H7 (cell line): ENCODE results near the gene MED13L. TPM values are rescaled to one million over a fixed set of nuclear protein-coding genes. Genes with fewer than 3 reads are reported as not detected.

Experiments used
- DNase-seq: peaks from one replicate; pipeline ENCODE4 v3.0.0; 2012
- H3K27me3 ChIP-seq: 2 replicates; pipeline ENCODE4 v1.6.0; 2011; ENCODE audit warnings: mild to moderate bottlenecking, low read length; ENCODE audit not compliant: control insufficient read depth, insufficient read depth
- H3K36me3 ChIP-seq: replicated peaks from 2 replicates; pipeline ENCODE4 v1.5.1; 2011; ENCODE audit warnings: low read length; ENCODE audit not compliant: control insufficient read depth, insufficient read depth
- H3K4me3 ChIP-seq: 2 replicates; pipeline ENCODE4 v1.5.1; 2011; ENCODE audit warnings: low read depth, mild to moderate bottlenecking, control low read depth, low read length, moderate library complexity; ENCODE audit not compliant: insufficient read depth
- total RNA-seq: library from RNA; depleted of rRNA; stranded (reverse); fragments of >200 nt; shearing (Covaris generic); gene quantifications from 2 replicates; pipeline ENCODE4 v1.2.3, GENCODE V29; 2014

Gene MED13L
- total RNA-seq, 1 experiment from 2014 or later = 39.7 TPM

DNA sequence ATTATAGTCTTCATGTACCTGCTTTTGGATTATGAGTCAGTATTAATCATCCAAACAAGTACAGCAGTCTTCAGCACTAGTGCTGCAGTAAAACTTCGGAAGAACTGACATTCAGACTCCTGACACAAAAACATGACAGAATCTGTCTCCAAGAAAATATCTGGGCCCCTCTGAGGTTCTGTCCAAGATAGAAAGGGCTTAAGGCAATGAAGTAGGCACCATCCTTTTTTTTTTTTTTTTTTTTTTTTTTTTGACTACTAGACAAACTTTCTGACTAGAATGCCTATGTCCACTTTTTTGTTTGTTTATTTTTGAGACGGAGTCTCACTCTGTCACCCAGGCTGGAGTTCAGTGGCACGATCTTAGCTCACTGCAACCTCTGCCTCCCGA is 112.5 kb downstream of the MED13L start:
- no peaks in the 10 kb centered on the region for H3K36me3 ChIP-seq
- H3K27me3 ChIP-seq = no peaks in the 10 kb centered on the region
- no peak overlapping the region for H3K4me3 ChIP-seq
- no peak for DNase-seq

DNA sequence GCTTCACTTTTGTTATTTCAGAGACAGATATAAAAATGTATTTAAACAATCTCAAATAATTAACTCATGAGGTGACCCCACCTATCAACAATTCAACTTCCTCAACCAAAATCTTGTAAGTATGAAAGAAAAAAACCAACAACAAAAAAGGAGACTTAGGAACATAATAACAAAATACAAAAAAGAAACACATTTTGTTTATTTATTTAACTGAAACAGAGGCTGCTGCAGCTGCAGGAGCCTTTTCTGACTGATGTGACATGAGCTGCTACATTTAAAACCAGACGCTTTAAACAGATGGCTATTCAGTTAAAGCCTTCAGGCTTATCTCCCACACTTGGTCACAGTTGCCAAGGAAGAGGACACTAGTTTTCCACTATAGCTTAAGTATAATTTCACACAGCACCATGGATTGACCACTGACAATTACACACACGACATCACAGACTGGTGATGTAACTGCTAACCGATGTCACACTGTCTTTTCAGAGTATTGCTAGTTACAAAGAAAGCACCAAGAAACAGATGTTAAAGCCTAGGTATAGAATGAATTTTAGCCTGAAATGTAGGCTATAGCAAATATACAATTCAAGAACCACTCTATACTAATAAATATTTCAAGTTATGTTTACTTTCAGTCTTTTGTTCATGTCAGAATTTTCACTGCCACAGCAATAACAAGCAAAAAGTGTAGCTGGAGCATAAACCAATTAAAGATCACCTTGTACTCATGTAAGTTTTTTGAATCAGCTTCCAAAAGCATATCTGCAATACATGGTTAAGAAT is 113.0 kb downstream of the MED13L start:
- DNase-seq = no peak
- Histone ChIP-seq H3K36me3 (no peaks in the 10 kb centered on the region), H3K4me3 (no peak overlapping the region), H3K27me3 (no peaks in the 10 kb centered on the region)

DNA sequence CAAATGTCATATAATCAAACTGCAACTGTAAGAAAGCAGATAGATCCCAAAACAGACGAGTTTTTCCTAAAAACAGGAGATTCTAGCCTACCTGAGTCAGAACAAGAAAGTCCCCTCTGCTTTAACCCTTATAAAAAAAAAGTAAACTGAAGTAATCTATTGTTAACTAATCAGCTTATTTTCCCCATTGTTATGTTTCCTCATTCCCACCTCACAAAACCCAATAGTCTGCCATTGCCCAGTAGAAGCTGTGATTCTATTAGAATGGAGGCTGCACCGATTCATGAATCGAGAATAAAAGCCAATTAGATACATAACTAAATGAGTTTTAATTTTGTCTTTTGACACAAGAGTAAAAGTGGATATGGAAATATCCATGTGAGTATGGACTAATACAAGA is 115.4 kb downstream of the MED13L start:
- no peaks in the 10 kb centered on the region for H3K36me3 ChIP-seq
- no peaks in the 10 kb centered on the region for H3K27me3 ChIP-seq
- H3K4me3 ChIP-seq = no peak overlapping the region
- DNase-seq = no peak

DNA sequence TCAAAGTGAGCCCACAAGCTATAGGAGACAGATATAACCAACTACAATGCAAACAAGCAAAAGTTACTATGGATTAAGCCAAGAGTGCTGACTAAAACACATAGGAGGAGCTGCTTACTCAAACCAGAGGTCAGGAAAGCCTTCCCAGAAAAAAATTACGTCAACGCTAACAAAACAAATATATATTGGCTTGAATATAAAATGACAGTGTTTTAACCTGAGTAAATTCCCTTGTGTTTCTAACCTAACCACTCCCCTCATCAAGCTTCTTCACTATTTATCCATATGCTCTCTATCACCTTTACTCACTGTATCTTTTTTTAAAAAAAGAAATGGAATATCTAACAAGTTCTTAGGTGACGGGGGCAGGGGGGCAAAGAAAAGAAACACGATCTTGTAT is 115.9 kb downstream of the MED13L start:
- Histone ChIP-seq H3K36me3 (no peaks in the 10 kb centered on the region), H3K27me3 (no peaks in the 10 kb centered on the region), H3K4me3 (no peak overlapping the region)
- DNase-seq = no peak

DNA sequence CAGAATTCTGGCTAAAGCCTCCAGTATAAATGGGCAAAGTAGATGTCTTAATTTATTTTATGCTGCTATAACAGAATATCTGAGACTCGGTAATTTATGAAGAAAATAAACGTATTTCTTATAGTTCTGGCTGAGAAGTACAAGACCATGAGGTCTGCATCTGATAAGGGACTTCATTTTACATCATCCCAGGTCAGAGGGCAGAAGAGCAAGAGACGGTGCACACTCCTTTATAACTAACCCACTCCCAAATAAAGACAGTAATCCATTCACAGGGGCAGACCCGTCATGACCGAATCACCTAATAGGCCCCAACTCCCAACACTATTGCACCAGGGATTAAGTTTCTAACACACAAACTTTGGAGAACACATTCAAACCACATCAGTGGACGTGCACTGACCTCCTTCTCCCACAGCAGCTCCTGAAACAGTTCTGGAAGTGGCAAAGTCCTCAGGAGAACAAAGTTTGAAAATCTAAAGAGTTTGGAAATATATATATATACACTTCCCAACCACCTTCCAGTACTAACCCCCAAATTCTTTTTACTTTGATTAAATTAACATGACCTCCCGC is 116.5 kb downstream of the MED13L start:
- no peaks in the 10 kb centered on the region for H3K27me3 ChIP-seq
- no peaks in the 10 kb centered on the region for H3K36me3 ChIP-seq
- no peak overlapping the region for H3K4me3 ChIP-seq
- DNase-seq = no peak

DNA sequence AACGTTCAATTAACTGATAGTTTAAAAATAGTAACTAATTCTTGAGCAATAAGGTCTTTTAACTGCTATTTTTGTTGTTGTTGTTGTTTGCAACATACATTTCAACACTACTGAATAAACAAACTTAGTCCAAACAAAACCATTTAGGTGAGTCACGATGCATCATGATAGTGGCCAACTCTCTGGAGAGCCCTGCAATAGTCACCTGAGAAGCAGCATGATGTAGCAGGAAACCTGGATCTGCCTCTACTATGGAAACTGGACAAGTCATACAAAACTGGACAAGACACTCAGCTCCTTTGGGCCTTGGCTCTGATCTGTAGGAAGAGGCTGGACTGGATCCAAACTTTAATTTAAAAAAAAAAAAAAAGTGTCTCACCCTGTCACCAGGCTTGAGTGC is 117.3 kb downstream of the MED13L start:
- no peaks in the 10 kb centered on the region for H3K36me3 ChIP-seq
- DNase-seq = no peak
- H3K27me3 ChIP-seq = no peaks in the 10 kb centered on the region
- H3K4me3 ChIP-seq = no peak overlapping the region

DNA sequence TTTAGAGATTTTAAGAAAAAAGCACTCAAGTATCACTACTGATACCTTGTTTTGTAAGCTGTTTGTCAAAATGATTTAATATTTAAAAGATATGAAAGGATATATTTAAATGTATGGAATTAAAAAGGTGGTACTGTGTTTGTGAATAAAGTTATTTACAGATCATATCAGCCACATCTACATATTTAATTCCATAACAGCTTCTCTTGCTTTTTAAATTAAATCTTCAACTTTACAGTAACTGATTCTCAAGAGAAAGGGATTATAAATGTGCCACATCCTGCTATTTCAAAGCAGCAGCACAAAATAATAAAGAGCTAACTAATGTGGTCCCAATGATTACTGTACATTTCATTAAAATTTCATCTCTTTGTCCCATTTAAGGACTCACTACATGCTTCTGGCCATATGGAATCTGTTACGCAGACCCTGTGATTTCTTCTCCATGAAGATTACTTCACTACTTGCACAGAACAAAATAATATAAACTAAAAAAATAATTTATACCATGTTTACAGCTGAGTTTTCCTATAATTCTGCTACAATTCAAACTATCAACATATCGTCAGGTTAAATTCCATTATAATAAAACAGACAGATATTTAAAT is 117.8 kb downstream of the MED13L start:
- no peak overlapping the region for H3K4me3 ChIP-seq
- no peaks in the 10 kb centered on the region for H3K36me3 ChIP-seq
- no peak for DNase-seq
- H3K27me3 ChIP-seq = no peaks in the 10 kb centered on the region

DNA sequence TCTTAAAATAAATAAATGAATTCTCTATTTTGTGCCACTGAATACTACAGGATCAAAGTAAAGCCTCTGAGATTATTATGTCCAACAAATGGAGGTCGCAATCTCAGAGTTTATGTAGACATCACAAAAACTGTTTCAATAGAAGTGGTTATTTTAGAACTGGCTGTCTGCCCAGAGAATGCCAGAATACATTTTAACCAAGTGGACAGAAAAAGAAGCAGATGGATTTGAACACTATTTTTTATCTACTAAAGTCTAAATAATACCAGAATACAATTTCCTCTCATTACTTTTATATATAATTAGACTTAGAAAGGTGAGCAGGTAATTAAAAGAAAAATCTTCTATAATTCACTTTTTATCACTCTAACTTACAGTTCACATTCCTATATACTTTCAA is 118.3 kb downstream of the MED13L start:
- no peak for DNase-seq
- H3K36me3 ChIP-seq = no peaks in the 10 kb centered on the region
- H3K27me3 ChIP-seq = no peaks in the 10 kb centered on the region
- H3K4me3 ChIP-seq = no peak overlapping the region

DNA sequence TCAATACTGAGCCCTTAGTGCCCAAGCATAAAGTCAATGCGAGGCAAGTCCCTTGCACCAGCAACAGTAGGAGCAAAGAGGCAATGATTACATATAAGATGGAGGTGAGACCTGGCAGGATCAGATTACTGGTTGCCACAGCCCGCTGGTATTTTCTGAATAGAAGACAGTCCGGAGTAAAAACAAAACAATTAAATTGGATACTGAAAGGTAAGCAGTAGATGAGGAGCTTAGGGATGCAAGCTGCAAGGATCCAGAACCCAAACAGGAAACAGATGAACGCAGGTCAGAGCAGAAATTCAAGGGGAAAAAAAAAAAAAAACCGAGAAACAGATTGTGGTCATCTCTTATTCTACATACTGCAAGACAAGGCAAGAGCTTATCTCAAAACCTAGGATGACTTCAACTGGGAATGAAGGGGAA is 119.6 kb downstream of the MED13L start:
- DNase-seq = no peak
- H3K4me3 ChIP-seq = no peak overlapping the region
- no peaks in the 10 kb centered on the region for H3K36me3 ChIP-seq
- H3K27me3 ChIP-seq = no peaks in the 10 kb centered on the region

DNA sequence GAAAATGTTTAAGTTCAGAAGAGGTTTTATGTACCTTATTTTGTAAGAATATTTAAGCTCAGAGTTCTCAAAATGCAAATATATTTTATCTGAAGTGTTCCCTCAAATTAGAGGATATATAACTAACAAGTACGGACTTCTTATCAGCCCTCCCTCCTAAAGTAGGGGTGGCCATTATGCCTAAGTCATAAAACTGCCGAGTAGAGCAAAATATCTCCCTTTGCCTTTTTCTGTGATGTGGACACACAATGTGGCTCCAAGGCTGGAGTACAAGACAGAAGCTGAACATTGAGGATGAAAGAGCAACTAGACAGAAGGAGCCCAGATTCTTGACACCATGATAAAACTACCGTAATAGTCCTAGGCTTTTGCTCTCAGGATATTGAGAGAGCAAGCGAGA is 120.9 kb downstream of the MED13L start:
- no peak for DNase-seq
- Histone ChIP-seq H3K36me3 (no peaks in the 10 kb centered on the region), H3K4me3 (no peak overlapping the region), H3K27me3 (no peaks in the 10 kb centered on the region)

DNA sequence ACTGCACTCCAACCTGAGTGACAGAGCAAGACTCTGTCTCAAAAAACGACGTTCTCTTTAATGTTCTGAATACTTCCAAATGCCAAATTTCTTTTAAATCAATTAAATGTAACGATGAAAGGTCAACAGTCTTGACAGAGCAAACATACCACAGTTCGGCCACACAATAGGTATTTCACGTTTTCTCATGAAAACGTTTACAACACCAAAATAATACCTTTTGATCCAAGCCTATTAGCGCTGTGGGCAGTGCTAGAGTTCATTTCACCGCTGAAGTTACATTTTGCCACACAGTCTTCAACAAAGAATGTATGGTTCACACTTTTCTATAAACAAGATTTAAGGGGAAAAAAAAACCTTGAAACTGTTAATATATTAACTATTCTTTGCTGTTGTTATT is 122.1 kb downstream of the MED13L start:
- H3K36me3 ChIP-seq = no peaks in the 10 kb centered on the region
- H3K4me3 ChIP-seq = no peak overlapping the region
- H3K27me3 ChIP-seq = no peaks in the 10 kb centered on the region
- no peak for DNase-seq

DNA sequence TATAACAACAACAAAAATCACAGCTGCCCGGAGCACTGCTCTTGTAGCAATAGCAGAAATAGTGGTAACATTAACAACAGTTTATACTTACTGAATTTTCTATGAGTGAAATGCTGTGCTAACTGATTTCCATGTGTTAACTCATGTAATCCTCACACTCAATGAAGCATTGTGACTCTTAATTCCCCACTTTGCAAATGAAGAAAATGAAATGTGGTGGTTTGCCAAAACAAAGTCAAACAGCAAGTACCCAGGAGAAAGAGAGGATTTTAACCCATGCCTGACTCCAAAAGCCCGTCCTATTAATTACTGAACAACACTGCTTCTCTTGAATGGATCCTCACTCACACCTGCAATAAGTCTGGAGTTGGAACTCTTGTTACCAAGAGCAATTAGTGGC is 123.5 kb downstream of the MED13L start:
- no peaks in the 10 kb centered on the region for H3K36me3 ChIP-seq
- no peaks in the 10 kb centered on the region for H3K27me3 ChIP-seq
- DNase-seq = no peak
- H3K4me3 ChIP-seq = no peak overlapping the region

DNA sequence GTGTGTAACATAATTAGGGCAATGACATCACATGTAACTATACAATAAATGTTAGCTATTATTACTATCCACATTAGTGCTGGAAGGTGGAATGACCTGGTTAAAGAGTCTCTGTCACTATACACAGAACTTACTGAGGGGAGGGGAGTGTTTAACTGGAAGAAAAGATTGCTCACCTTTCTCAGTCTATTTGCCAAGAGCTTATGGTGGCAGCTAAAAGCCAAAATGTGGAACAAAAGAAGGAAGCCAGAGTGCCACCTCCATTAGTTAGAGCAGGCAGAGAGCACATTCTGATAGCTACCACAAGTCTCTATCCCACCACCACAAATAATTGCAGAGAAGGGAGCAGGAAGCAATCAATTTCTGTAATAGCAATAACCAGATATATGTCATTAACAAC is 124.4 kb downstream of the MED13L start:
- no peak overlapping the region for H3K4me3 ChIP-seq

DNA sequence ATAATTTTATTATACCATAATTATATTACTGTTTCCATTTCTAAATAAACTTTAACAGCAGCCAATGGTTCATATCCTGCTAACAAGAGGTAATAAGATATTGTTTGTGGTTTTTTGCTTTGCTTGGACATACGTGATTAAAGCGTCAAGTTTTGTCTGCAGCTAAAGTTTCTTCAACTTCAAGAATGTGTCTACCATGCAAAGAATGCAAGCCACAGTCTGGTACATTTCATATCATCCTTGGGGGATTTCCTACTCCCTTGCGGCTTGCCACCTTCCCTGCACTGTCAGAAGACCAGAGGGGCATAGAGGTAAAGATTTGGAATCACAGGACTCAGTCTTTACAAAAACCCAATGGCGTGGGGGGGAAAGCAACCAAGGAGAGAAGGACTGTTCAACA is 125.2 kb downstream of the MED13L start:
- DNase-seq = no peak
- Histone ChIP-seq H3K4me3 (no peak overlapping the region), H3K27me3 (no peaks in the 10 kb centered on the region), H3K36me3 (no peaks in the 10 kb centered on the region)

More for the DNA sequence above, 124.4 kb downstream of the MED13L start:
- no peak for DNase-seq
- no peaks in the 10 kb centered on the region for H3K27me3 ChIP-seq
- no peaks in the 10 kb centered on the region for H3K36me3 ChIP-seq

DNA sequence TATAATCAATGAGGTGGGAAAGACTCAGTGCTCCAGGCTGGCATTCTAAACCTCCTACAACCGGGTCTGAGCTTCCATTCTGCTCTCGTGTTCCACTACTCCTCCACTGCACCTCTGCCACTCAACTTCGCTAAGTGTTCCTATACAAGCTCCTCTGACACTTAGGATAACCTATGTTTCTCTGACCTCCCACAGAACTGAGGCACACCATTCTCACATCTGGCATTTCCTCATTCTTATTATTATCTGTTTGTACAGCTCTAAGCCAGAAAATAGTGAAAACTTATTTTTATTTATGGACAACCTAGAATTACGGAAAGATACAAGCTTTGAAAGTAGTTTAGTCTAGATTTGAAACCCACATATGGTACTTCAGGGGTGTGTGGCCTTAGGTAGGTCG is 127.0 kb downstream of the MED13L start:
- DNase-seq = no peak
- Histone ChIP-seq H3K27me3 (no peaks in the 10 kb centered on the region), H3K4me3 (no peak overlapping the region), H3K36me3 (no peaks in the 10 kb centered on the region)
